Measurements from ENCODE around the gene POLR2E. TPM values are rescaled to one million over a fixed set of nuclear protein-coding genes. Genes with fewer than 3 reads are reported as not detected.

POLR2E gene
- total and polyA plus RNA-seq, 2 of the 13 experiments (the other 11 are each of a cell fraction or from before 2014, with no cell fraction given), result 140 to 272 TPM

- TF ChIP-seq, protein P1, sequence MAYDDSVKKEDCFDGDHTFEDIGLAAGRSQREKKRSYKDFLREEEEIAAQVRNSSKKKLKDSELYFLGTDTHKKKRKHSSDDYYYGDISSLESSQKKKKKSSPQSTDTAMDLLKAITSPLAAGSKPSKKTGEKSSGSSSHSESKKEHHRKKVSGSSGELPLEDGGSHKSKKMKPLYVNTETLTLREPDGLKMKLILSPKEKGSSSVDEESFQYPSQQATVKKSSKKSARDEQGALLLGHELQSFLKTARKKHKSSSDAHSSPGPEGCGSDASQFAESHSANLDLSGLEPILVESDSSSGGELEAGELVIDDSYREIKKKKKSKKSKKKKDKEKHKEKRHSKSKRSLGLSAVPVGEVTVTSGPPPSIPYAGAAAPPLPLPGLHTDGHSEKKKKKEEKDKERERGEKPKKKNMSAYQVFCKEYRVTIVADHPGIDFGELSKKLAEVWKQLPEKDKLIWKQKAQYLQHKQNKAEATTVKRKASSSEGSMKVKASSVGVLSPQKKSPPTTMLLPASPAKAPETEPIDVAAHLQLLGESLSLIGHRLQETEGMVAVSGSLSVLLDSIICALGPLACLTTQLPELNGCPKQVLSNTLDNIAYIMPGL (CRISPR knock-in tag; IDR thresholded peaks at IDR 0.05; ENCODE audit: borderline replicate concordance in 1 of 2, low read depth in 1 of 2), result no peak
- TF ChIP-seq POLR2A (IDR thresholded peaks at IDR 0.05; ENCODE audit: insufficient read depth in 1 of 2, low read depth in 2 of 2, low read length in 2 of 2) (no peak), HNF1B (CRISPR knock-in tag; IDR thresholded peaks at IDR 0.05) (no peak), EEA1 (CRISPR knock-in tag; IDR thresholded peaks at IDR 0.05; ENCODE audit: borderline replicate concordance) (no peak), NPAS2 (CRISPR knock-in tag; IDR thresholded peaks at IDR 0.05; ENCODE audit: borderline replicate concordance) (no peak), HDAC6 (IDR thresholded peaks at IDR 0.05; ENCODE audit: low read depth, low read length) (no peak), ZNF737 (CRISPR knock-in tag; IDR thresholded peaks at IDR 0.05; ENCODE audit: borderline replicate concordance) (no peak)
- TF ChIP-seq, protein P2, sequence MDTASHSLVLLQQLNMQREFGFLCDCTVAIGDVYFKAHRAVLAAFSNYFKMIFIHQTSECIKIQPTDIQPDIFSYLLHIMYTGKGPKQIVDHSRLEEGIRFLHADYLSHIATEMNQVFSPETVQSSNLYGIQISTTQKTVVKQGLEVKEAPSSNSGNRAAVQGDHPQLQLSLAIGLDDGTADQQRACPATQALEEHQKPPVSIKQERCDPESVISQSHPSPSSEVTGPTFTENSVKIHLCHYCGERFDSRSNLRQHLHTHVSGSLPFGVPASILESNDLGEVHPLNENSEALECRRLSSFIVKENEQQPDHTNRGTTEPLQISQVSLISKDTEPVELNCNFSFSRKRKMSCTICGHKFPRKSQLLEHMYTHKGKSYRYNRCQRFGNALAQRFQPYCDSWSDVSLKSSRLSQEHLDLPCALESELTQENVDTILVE (CRISPR knock-in tag; IDR thresholded peaks at IDR 0.05), result no peak
- TF ChIP-seq, protein P3, sequence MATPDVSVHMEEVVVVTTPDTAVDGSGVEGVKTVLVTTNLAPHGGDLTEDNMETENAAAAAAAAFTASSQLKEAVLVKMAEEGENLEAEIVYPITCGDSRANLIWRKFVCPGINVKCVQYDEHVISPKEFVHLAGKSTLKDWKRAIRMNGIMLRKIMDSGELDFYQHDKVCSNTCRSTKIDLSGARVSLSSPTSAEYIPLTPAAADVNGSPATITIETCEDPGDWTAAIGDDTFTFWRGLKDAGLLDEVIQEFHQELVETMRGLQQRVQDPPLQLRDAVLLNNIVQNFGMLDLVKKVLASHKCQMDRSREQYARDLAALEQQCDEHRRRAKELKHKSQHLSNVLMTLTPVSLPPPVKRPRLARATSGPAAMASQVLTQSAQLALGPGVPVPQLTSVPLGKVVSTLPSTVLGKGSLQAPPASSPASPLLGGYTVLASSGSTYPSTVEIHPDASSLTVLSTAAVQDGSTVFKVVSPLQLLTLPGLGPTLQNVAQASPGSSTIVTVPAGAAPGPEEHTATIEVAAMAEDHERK (CRISPR knock-in tag; IDR thresholded peaks at IDR 0.05; ENCODE audit: low read depth), result no peak
Measured at GRCh38 chr19:1049106-1049505, 46.1 kb downstream of the POLR2E start (continued).
